Fibroblast of skin of right biceps (primary cell): ENCODE results near the gene RNF13.
A peak's percentile ranks its signal among the peaks of the same experiment; 100 is the strongest.

Experiments used
- DNase-seq: peaks from one replicate; pipeline ENCODE4 v3.0.0-alpha.2; 2013

RNF13 gene, protein sequence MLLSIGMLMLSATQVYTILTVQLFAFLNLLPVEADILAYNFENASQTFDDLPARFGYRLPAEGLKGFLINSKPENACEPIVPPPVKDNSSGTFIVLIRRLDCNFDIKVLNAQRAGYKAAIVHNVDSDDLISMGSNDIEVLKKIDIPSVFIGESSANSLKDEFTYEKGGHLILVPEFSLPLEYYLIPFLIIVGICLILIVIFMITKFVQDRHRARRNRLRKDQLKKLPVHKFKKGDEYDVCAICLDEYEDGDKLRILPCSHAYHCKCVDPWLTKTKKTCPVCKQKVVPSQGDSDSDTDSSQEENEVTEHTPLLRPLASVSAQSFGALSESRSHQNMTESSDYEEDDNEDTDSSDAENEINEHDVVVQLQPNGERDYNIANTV

DNA sequence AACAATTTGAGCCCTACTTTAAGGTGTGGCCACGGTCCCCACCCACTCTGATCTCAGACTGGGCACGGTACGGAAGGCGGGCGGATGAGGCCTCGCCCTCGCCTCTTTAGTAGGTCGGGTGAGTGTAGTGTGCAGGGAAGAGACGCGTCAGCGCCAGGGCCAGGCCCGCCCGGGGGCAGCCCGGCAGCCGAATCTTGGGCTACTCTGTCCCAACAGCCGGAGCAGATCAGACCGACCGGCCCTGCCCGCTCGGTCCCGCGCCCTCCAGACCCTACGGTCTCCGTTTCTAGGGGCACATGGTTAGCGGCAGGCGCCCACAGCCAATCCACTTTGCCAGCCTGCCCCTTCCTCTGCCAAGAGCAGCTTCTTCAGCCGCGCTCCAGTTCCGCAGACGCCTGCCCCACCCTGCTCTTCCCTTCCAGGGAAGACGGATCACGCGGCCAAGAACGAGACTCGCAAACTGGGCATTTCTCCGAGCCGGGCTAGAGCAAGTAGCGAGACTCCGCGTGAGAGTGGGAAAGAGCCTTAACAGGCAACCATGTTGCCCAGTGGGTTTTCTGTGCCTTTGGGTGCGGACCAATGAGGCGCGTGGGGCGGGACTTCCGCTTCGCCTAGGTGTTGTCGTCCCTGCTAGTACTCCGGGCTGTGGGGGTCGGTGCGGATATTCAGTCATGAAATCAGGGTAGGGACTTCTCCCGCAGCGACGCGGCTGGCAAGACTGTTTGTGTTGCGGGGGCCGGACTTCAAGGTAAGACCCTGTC, at the start of gene RNF13:
Gene RNF13, plus strand, starts transcription at position 610 of the 761 bp plus-strand sequence. CDS start 32,812 bp downstream, outside the sequence.
- peak; percentile 93 for DNase-seq

DNA sequence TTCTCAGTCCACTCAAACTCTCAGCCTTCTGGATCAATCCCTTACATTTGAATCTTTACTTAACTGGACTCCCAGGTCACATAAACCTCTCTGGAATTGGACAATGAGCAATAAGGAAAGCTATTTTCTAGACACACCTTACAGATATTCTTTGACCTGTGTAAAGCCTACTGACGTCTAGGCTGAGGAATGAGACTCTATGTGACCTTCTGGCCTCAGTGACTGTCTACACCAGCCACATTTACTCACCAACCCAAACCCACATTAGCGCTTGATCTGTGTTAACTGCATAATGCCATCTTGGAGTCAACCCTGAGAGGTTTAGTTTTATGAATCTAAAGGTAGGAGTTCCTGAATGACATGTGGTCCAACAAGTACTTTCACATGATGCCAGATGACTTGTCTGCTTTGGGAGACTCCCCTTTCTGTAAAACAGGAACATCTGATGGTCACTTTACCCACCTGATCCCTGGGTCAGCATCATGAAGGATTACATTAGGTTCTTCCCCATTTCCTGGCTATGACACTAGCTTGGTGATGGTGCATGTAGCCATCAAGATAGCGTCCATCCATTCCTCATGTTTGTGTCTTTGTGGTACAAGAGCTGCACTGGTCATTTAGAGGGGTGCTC, 49.3 kb upstream of the RNF13 start:
- no peak for DNase-seq

DNA sequence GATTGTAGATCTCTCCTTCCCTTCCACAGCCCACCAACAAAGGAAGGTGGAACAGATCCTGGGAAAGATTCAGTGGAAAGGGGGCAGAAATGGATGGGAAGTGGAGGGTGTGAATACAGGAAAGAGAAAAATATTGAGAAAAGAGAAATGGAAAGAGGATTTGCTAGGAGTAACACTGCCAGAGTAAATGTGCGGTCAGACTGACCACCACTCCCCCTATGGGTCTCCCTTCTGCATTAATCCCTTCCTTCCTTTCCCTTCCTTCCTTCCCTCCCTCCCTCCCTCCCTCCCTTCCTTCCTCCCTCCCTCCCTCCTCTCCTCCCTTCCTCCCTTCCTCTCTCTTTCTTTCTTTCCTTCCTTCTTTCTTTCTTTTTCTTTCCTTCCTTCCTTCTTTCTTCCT, 48.7 kb upstream of the RNF13 start:
- DNase-seq = no peak

DNA sequence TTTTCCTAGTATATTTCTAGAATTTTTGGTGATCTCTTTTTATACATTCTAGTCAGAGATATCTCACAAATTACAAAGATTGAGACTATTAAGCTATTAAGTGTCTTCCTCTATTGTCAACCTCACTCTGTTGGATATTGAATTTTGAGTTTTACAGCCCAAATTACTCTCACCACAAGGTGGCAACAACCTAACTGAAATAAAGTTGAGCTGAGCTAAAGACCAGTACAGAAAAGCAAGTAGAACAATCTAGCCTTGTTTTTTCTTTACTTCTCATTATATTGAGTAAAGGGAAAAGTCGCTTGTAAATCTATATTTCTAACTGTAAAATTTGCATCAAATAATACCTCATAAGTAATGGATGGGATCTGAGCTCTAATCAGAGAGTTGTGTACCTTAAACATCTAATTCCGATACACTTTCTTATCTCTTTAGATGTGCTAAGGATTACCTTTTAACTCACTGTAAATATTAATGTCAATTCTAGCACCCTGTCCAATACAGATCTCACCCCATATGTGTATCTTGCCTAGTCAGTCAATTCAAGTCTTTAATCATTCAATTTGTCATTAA, 47.2 kb upstream of the RNF13 start:
- peak; percentile 40 for DNase-seq

DNA sequence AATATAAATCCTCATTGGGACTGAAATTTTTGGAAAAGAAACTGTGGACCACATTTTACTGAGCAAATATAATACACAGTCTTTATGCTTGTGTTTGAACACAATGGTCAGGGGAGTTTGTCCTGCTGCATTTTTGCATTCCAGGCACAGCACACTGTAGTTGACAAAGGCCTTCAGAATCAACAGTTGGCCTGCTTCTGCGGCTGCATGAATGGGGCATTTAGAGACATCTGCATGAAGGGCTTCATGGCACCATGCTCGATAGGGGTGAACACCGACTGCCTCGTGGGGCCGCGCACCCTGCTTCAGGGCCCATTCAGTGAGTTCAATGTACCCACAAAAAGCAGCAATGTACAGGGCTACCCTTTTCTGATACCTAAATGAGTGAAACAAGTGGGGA, 45.3 kb upstream of the RNF13 start:
- no peak for DNase-seq

DNA sequence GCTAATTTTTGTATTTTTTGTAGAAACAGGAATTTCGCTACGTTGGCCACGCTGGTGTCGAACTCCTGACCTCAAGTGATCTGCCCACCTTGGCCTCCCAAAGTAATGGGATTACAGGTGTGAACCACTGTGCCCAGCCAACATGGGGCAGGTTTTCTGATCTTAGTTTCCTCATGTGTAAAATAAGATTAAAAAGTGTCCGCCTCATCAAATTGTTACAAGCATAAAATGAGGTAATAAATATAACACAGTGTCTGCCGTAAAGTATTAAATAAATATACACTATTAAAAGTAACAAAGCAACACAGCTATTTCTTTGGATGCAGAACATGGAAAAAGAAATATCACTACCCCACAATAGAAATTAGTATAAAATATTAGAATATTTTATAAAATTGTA, 44.3 kb upstream of the RNF13 start:
- DNase-seq = no peak

DNA sequence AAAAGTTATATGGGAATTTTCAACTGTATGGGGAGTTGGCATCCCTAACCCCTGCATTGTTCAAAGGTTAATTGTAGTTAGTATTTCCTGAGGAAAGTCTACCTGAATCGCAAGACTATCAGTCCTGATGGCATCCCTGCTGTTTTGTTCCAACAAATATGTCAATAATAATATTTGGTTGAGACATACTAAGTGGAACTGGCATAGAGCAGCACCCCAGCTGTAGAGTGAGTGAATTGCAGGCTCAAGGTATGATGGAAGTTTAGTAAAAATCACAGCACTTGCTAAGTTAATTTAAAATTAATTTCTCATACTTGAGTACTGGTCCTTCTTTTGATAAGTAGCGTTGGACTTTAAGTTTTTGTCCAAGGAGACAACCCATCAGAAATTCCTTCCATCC, 42.8 kb upstream of the RNF13 start:
- no peak for DNase-seq

DNA sequence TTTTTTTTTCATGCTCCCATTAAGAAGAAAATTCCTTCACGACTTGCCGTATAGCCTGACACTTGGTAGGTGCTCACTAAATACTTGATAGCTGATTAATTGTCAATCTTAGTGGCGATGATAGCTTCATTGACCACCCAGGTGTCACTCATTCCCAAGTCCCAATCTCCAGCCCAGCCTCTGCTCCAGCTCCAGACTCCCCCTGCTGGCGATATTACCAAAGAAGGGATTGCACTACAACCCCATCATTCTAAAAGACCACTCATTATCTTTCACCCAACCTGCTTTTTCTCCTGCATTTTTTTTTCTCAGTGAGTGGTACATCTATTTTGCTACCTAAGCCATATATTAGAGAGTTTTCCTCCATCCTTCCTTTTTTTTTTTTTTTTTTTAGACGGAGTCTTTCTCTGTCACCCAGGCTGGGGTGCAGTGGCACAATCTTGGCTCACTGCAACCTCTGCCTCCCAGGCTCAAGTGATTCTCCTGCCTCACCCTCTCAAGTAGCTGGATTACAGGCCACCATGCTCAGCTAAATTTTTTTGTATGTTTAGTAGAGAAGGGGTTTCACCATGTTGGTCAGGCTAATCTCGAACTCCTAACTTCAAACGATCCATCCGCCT, 41.3 kb upstream of the RNF13 start:
- peak; percentile 43 for DNase-seq

DNA sequence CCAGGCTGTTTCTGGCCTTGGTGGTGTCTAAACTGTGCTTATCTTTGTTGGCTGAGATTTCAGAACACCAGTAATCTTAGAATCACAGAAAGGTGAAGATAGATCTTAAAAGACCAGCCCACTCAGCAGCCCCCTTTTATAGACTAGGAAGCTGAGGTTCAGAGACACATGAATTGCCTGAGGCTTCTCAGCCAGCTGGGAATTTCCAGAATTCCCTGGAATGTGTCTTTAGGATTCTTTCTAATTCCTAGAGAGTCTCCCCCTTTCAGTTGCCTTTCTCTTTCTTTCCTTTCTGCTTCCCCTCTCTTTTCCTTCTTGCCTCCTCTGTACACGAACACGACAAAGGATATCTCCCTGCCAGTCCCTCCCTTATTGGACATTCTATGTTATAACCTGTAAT, 40.2 kb upstream of the RNF13 start:
- DNase-seq = no peak

DNA sequence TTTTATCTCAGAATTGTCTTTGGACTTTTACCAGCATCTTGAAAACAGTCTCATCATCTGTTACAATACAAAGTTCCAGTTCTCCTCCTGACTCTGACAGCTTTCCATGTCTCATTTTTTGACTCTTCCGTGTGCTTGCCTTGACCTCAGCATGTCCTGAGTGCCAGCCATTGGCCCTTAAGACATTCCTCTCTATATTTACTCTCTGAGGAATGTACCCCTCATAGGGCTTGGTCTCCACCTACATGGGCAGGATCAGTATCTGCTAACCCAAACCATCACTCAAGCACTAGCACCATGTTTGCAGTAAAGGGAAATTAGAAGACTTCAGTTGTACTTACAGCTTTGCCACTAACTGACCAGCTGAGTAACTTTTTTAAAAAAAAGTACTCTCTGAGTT, 36.8 kb upstream of the RNF13 start:
- no peak for DNase-seq

DNA sequence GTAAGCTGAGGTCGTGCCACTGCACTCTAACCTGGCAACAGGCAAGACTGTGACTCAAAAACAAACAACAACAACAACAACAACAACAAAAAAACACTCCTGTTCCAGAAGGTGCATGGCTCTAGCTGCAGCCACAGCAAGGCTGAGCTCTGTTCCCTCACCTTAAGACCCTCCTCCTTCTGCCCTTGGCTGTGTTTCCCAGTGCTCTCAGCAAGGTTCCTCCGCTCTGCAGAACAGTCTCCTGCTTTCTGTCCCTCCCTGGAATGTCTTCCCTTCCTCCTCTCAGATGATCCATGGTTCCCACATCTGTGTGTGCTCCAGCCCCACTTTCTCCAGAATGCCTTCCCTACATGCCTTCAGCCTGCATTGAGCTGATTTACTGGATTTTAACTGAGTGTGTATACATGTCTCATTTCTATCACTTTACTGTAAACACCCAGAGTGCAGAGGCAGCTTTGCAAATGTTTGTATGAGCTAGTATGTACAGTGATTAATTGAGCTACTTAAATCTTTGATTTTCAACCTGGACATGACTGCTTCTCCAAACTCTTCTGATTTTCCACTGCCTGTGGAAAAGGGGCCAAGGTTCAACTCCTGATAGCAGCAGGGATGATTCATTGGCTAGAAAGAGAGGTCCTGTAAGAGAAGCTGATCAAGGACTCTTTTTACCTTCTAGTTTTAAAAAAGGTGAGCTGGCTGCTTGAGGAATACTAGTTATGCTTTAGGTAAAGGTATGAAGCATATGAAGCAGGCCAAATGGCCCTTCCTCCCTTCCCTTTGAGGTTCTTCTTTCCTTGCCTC, 35.4 kb upstream of the RNF13 start:
- no peak for DNase-seq

DNA sequence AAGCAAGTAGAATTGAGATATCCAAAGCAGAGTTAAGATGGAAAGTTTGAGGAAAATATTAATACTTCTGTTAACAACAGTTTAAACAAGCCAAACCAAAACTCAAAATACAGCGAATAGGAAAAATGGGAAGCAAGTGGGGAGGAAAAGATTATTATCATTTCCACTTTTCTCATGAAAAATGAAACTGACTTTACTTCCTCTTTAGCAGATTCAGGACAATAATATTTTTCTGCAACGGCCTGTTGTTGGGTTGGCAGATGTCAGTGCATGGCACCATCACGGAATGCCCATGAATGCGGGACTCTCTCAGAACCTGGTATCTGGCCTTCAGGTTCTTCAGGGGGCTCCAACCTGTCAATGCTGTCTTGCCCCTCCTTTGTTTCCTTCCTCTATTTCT, 31.8 kb upstream of the RNF13 start:
- DNase-seq = no peak

DNA sequence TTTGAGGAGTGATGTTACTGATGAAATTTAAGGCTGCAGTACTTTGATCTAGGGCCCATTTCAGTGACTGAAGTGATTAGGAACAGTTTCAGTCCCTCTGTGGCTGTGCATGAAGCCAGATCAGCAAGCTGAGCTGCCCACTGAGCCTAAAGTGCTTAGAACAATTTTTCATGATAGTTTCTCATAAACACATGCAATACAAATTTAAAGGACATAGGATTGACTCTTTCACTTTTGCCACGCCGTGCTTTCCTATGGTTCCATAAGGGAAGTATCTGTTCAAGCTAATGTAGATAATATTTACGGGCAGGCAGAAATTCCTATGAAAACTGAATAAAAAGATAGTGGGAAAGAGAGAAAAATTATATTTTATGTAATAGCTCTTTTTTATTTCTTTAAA, 31.3 kb upstream of the RNF13 start:
- no peak for DNase-seq

DNA sequence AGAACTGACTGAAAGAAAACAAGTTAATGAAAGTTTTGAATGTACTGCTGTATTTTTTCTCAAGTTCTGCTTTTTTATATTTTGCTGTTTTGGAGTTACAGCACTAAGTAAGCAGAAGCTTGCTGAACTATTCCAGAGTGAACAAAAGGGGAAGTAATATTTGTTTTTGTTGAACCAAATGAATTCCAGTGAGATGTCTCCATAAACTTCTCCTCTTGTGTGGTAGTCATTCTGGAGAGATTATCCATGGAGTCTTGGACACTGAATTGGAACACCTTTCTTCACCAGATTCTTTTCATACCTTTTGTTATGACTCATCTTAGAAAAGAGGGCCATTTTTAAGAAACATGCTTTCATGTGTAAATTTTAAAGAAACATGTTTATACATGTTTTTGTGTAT, 29.4 kb upstream of the RNF13 start:
- DNase-seq = peak; percentile 90

DNA sequence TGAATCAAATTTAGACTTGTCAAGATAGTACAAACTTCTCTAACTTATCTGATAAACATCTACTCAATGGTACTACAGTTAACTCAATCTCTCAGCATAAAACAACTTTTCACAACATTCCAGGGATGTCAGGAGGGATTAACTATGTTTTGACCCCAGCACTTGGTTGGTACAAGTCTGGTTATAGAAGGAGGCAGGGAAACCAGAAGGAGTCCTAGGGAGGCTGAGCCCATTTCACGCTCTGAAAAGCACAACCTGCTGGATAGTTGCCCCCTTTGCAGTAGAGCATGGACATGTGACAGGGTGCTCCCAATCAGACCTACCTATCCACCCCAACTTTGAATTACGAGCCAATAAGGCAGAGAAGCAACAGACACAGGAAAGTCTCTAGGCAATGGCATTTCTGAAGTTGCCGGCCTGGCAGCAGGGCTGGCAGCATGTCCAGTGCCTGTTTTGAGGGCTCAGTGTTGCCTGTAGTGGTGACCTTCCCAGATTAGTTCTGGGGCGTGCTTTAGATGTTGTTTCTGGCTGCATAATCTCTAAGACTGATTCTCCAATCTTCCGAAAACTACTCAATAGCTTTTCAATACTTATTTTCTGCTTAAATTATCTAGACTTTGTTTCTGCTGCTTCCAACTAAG, 28.8 kb upstream of the RNF13 start:
- DNase-seq = peak; percentile 77

DNA sequence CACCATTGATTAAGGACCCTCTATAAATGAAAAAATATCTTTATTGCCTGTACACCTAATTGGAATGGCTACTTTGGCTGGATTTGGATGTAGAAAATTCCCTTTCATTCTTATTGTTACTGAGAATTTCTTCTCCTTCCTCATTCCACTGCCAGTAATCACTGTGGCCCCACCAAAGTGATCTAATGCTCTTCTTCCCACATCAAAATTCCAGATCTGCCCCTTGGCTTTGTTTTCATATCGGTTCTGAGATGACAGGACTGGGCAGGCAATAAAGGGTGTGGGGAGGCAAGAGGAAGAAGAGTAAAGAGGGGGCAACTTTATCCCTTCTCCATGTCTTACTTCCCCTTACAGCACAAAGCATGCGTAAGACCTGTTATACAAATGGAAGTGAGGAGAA, 22.7 kb upstream of the RNF13 start:
- peak; percentile 48 for DNase-seq

DNA sequence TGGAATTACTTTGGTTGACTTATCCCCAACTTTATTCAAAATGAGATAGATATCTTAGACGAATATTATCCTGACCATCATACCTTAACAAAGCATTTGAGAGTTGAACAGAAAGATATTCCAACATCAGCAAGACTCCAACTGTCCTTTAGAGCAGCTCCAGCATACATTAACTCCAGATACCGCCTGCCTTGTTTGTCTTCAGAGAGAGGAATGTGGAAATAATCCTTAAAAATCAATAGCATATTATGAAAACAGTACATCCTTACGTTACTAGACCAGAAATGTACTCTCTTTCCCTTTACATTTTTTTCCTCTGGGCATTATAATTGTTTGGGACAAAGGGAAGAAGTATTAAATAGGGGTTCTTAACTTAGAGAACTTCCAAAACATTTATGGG, 22.3 kb upstream of the RNF13 start:
- no peak for DNase-seq

DNA sequence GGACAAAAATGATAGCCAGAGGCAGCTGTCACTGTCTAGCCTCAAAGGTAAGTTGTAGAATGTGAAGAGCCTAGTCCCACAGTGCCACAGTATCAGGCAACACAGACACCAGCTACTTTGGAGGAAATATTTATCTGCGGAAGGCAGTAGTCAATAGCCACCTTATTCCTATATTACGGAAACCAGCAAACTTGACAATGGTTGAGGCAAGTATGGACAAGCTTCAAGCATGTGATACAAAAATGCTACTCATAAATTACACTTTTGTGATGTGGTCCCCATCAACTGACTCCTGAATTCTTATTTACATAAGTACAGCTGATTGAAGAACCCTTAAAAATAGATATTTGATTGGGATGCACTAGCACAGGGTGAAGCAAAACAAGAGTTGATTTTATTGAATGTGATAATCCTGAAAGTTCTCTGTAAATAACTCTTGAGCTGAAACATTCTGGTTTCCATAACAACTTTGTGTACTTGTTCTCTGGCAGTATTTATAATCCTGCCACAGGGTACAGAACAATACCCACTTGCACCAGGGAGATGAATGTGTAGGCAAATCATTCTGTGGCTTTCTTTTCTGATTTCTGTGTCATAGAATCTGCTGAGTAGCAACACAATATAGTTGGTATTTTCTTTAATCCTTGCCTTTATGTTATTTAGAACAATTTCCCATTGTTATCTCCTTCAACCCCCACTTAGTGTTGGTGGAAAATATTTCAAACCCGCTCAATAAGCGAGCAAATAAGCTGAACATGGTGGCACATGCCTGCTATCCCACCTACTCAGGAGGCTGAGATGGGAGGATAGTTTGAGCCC, 20.4 kb upstream of the RNF13 start, which contains the start of gene ANKUB1:
Gene ANKUB1, minus strand, starts transcription at position 103 of the 819 bp plus-strand sequence. CDS start 188 bp downstream, outside the sequence.
- DNase-seq = no peak

DNA sequence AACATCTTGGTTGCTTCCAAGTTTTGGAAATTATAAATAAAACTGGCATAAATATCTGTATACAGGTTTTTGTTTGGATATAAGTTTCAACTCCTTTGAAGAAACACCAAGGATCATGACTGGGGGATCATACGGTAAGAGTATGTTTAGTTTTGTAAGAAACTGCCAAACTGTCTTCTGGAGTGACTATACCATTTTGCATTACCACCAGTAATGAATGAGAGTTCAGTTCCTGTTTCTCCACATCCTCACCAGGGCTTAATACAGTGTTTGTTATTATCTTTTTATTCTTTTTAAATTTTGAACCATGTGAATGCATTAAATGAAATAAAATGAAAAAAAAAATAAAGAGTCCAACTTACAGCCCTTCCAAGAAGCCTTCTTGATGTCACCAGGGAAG, 17.0 kb upstream of the RNF13 start:
- no peak for DNase-seq

DNA sequence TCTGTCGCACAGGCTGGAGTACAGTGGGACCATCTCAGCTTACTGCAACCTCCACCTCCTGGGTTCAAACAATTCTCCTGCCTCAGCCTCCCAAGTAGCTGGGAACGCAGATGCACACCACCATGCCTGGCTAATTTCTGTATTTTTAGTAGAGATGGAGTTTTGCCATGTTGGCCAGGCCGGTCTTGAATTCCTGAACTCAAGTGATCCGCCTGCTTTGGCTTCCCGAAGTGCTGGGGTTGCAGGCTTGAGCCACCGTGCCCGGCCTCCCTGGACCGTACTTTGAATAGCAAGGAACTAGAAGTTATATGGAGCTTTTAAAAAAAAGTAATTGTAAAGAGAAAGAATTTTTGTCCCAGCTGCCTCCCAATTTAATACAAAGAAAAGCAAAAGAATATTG, 12.3 kb upstream of the RNF13 start:
- no peak for DNase-seq

DNA sequence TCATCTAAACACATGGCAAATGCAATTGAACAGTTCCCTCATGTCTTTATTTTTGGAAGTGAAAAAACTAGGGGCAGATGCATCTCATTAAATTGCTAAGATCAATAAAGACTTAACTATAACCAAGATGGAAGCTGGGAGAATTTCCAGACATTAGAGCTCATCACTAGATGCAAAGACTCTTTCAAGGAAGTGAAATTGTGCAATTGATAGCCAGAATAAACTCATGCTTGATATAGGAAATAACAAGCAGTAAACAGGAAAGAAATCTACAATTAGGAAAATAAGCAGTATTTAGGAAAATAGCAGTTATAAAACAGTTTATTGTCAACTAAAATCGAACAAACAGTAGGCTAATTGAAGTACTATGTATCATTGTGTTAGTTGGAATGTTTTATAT, 11.8 kb upstream of the RNF13 start:
- no peak for DNase-seq
